Nephron progenitor cell (in vitro differentiated cells): ENCODE data around the gene SYCN.

Source experiments
- DNase-seq: peaks from one replicate; pipeline ENCODE4 v3.0.0; 2021
- H3K27ac Mint-ChIP-seq: 2 replicates; pipeline ENCODE4 v1.8.0; 2021; ENCODE audit warnings: mild to moderate bottlenecking, moderate library complexity, mixed read lengths
- H3K27me3 Mint-ChIP-seq: 2 replicates; pipeline ENCODE4 v1.8.0; 2021; ENCODE audit warnings: mild to moderate bottlenecking, low read depth, mixed read lengths; ENCODE audit not compliant: poor library complexity
- H3K36me3 Mint-ChIP-seq: 2 replicates; pipeline ENCODE4 v1.8.0; 2021; ENCODE audit warnings: low read depth, mixed read lengths
- H3K4me1 Mint-ChIP-seq: 2 replicates; pipeline ENCODE4 v1.8.0; 2021; ENCODE audit warnings: mixed read lengths
- H3K4me3 Mint-ChIP-seq: 2 replicates; pipeline ENCODE4 v1.8.0; 2021; ENCODE audit warnings: mild to moderate bottlenecking, moderate library complexity, mixed read lengths
- H3K9me3 Mint-ChIP-seq: 2 replicates; pipeline ENCODE4 v1.8.0; 2021; ENCODE audit warnings: mild to moderate bottlenecking, moderate library complexity, mixed read lengths
- TF ChIP-seq, protein P1 (sequence below): fragments of 200-600 bp; sonication (generic); IDR thresholded peaks from 2 replicates; pipeline ENCODE4 v1.5.0; 2021; ENCODE audit warnings: antibody characterized with exemption

SYCN gene

DNA sequence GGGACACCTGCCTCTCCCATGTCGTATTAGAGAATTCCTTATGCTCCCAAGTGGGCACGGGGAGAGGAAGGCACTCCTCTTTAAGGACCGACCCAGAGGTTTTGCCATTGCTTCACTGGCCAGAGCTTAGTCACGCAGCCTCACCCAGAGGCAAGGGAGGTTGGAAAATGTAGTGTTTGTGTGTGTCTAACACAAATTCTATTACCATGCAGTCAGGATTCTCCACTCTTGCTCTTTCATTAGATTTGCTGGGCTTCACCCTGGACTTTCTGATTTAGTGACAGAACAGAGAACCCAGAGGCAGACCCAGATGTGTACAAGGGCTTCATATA lies 21.9 kb downstream of the SYCN start:
- peak overlapping the region; percentile 73 for H3K27ac Mint-ChIP-seq

DNA sequence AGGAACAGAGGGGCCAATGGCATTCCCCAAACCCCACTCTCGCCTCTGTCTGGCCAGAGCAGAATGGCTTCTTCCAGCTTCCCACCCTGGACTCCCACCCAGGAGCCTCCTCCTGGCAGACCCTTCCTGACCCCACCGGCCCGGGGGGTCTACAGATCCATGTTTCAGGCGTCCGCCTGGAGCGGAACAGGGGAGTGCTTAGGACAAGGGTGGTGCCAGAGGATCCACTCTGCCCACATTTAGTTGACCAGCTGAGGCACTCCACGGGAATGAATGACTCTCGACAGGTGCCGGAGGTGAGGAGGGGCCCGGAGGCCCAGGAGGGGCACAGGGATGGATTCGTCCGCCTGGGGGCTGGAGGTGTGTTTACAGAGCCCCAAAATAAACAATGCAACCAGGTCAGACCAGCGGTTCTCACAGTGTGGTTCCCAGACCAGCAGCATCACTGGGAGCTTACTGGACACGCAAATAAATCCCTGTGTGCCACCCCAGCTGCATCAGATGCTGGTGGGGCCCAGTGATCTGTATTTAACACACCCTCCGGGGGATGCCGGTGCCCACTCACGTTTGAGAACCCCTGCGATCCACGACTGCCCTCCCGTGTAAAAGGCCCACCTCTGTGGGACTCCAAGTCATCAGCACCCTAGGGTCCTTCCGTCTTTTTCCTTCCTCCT lies 22.4 kb downstream of the SYCN start:
- TF ChIP-seq, protein P1, sequence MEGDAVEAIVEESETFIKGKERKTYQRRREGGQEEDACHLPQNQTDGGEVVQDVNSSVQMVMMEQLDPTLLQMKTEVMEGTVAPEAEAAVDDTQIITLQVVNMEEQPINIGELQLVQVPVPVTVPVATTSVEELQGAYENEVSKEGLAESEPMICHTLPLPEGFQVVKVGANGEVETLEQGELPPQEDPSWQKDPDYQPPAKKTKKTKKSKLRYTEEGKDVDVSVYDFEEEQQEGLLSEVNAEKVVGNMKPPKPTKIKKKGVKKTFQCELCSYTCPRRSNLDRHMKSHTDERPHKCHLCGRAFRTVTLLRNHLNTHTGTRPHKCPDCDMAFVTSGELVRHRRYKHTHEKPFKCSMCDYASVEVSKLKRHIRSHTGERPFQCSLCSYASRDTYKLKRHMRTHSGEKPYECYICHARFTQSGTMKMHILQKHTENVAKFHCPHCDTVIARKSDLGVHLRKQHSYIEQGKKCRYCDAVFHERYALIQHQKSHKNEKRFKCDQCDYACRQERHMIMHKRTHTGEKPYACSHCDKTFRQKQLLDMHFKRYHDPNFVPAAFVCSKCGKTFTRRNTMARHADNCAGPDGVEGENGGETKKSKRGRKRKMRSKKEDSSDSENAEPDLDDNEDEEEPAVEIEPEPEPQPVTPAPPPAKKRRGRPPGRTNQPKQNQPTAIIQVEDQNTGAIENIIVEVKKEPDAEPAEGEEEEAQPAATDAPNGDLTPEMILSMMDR: no peak
- peak overlapping the region; percentile 73 for H3K27ac Mint-ChIP-seq

More for the DNA sequence above, 21.9 kb downstream of the SYCN start:
- Mint-ChIP-seq H3K27me3 (peaks cover 6% of the 10 kb centered on the region), H3K4me1 (peaks cover 13% of the 10 kb centered on the region), H3K36me3 (peaks cover 17% of the 10 kb centered on the region), H3K4me3 (no peak overlapping the region), H3K9me3 (no peaks in the 10 kb centered on the region)
- no peak for DNase-seq
- TF ChIP-seq, protein P1: no peak

DNA sequence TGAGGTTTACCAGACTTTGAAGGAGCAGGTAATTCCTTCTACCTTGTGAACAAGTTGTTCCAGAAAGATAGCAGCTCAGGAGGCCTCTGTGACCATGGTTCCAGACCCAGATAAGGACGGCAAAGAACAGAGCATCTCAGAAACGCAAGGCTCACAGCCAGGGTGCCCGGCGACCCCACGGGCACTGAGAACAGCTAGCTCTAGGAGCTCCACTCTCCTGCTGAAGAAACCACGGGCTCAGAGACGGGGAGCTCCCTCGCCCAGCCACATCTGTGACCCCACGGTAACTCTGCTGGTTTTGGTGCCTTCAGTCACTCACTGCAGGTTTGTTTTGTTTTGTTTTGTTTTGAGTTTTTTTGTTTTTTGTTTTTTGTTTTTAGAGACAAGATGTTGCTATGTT lies 23.3 kb downstream of the SYCN start:
- Mint-ChIP-seq H3K36me3 (peaks cover 20% of the 10 kb centered on the region), H3K4me3 (no peak overlapping the region), H3K27ac (peak overlapping the region; percentile 78), H3K27me3 (peaks cover 6% of the 10 kb centered on the region), H3K9me3 (no peaks in the 10 kb centered on the region), H3K4me1 (peaks cover 10% of the 10 kb centered on the region)
- no peak for DNase-seq
- TF ChIP-seq, protein P1: no peak

More for the DNA sequence above, 22.4 kb downstream of the SYCN start:
- Mint-ChIP-seq H3K9me3 (no peaks in the 10 kb centered on the region), H3K4me1 (peaks cover 11% of the 10 kb centered on the region), H3K36me3 (peaks cover 17% of the 10 kb centered on the region), H3K4me3 (no peak overlapping the region), H3K27me3 (peaks cover 6% of the 10 kb centered on the region)
- no peak for DNase-seq

DNA sequence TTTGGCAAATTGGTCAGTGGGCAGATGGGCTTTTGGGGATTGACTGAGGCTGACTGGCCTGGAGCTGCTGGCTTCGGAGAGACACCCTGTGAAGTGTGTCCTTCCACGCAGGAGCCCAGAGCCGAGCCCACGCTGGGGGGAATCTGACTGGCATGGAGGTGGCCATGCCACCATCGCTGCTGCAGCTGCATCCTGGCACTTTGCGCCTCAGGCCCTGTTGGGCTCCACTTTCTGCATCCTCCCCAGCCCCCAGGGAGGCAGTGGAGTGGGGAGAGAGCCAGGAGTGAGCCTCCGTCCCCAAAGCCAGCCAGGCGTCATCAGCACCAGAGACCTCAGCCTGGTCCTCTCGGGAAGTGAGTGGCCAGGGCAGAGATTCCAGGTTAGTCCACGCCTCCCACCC lies 24.3 kb downstream of the SYCN start:
- no peak for DNase-seq
- Mint-ChIP-seq H3K27ac (no peak overlapping the region), H3K4me3 (no peak overlapping the region), H3K4me1 (peaks cover 9% of the 10 kb centered on the region), H3K9me3 (no peaks in the 10 kb centered on the region), H3K36me3 (peaks cover 22% of the 10 kb centered on the region), H3K27me3 (peaks cover 6% of the 10 kb centered on the region)
- TF ChIP-seq, protein P1: no peak

DNA sequence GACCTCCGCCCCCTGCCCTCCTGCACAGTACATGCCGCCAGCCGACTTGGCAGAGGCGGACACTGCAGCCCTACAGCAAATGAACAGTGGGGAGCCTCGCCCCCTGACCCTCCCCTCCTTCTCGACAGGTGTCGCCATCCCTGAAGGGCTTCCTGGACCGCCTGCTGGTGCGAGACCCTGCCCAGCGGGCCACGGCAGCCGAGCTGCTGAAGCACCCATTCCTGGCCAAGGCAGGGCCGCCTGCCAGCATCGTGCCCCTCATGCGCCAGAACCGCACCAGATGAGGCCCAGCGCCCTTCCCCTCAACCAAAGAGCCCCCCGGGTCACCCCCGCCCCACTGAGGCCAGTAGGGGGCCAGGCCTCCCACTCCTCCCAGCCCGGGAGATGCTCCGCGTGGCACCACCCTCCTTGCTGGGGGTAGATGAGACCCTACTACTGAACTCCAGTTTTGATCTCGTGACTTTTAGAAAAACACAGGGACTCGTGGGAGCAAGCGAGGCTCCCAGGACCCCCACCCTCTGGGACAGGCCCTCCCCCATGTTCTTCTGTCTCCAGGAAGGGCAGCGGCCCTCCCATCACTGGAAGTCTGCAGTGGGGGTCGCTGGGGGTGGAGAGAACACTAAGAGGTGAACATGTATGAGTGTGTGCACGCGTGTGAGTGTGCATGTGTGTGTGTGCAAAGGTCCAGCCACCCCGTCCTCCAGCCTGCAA lies 25.6 kb downstream of the SYCN start:
- DNase-seq: no peak
- Mint-ChIP-seq H3K4me3 (no peak overlapping the region), H3K4me1 (peaks cover 9% of the 10 kb centered on the region), H3K27me3 (peaks cover 6% of the 10 kb centered on the region), H3K36me3 (peaks cover 22% of the 10 kb centered on the region), H3K9me3 (no peaks in the 10 kb centered on the region), H3K27ac (peak overlapping the region; percentile 81)
- TF ChIP-seq, protein P1: no peak

DNA sequence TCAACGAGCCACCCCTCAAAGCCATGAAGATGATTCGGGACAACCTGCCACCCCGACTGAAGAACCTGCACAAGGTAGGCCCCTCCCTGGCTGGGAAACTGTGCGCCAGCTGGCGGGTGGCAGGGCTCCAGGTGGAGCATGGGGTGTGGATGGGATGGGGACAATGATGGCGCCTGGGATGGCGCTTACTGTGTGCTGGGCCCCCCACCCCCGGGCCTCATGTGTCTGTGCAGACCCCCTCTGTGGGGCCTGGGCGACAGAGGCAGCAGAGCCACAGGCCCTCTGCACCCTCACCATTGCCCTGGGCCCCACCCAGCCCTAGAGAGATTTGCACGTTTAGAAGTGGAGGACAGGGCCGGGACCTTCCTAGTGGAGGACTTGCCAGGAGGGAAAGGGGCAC lies 26.3 kb downstream of the SYCN start:
- H3K27me3 Mint-ChIP-seq: no peaks in the 10 kb centered on the region
- peaks cover 9% of the 10 kb centered on the region for H3K4me1 Mint-ChIP-seq
- H3K27ac Mint-ChIP-seq: no peak overlapping the region
- H3K4me3 Mint-ChIP-seq: no peak overlapping the region
- peaks cover 15% of the 10 kb centered on the region for H3K36me3 Mint-ChIP-seq
- TF ChIP-seq, protein P1: no peak
- no peaks in the 10 kb centered on the region for H3K9me3 Mint-ChIP-seq
- no peak for DNase-seq
